SK-MEL-5 (cell line): ENCODE data around the gene MOGAT2. TPM values are rescaled to one million over a fixed set of nuclear protein-coding genes. Genes with fewer than 3 reads are reported as not detected.
A peak's percentile ranks its signal among the peaks of the same experiment; 100 is the strongest.
"Not testable (repeated sequence)": the region's sequence is repeated elsewhere in the genome, so short reads cannot be mapped to it uniquely, and the experiment has no call there.

ENCODE experiments used
- DNase-seq: peaks from one replicate; pipeline ENCODE4 v3.0.0-alpha.2; 2016; ENCODE audit warnings: low read depth, low spot score
- in situ Hi-C: cut with HindIII; loops from 2 replicates; pipeline ENCODE4 v1.10.0; 2016; ENCODE audit warnings: low sequenced_read_pairs, high pct_unique_total_duplicates, low pct_unique_long_range_greater_than_20kb
- total RNA-seq: library from RNA; depleted of rRNA; stranded (reverse); fragments of >200 nt; shearing (Covaris generic); gene quantifications from 2 replicates; pipeline ENCODE4 v1.2.3, GENCODE V29; 2014

MOGAT2 gene
- total RNA-seq, 1 experiment from 2014 or later, result not detected

DNA sequence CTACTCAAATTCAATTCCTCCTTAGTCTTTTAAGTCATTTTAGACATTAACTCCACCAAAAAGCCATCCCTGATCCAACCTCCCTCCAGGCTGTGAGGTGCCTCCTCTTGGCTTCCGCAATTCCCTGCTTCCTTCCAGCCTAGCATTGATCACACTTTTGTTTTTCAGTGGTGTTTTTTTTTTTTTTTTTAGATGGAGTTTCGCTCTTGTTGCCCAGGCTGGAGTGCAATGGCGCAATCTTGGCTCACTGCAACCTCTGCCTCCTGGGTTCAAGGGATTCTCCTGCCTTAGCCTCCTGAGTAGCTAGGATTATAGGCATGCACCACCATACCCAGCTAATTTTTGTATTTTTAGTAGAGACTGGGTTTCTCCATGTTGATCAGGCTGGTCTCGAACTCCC, 25.5 kb downstream of the MOGAT2 start:
- in situ Hi-C loops, DNase-seq: not testable (repeated sequence)

GRCh38 chr11:75743711-75744563, 26.3 kb downstream of the MOGAT2 start:
- no peak for DNase-seq
- in situ Hi-C loops, result no loop called here

GRCh38 chr11:75745807-75746206, 28.2 kb downstream of the MOGAT2 start:
- no peak for DNase-seq
- in situ Hi-C loops, result no loop called here

DNA sequence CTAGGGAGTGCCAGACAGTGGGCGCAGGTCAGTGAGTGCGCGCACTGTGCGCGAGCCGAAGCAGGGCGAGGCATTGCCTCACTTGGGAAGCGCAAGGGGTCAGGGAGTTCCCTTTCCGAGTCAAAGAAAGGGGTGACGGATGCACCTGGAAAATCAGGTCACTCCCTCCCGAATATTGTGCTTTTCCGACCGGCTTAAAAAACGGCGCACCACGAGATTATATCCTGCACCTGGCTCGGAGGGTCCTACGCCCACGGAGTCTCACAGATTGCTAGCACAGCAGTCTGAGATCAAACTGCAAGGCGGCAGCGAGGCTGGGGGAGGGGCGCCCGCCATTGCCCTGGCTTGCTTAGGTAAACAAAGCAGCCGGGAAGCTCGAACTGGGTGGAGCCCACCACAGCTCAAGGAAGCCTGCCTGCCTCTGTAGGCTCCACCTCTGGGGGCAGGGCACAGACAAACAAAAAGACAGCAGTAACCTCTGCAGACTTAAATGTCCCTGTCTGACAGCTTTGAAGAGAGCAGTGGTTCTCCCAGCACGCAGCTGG, 31.2 kb downstream of the MOGAT2 start:
- DNase-seq, in situ Hi-C loops: not testable (repeated sequence)

DNA sequence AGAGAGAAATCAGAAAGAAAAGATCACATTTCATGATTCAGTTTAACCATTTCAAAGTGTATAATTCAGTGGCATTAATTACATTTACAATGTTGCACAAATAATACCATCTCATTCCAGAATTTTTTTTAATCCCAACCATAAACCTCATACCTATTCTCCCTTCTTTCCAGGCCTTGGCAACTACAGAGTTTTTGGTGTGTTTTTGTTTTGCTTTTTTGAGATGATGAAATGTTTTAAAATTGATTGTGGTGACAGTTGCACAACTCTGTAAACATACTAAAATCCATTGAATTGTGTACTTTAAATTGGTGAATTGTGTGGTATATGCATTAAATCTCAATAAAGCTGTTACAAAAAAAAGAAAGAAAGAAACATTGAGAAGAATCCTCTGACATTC, 37.3 kb downstream of the MOGAT2 start:
- in situ Hi-C loops, DNase-seq: not testable (repeated sequence)

- no peak for DNase-seq
- in situ Hi-C loops, result no loop called here
These were observed 40.0 kb downstream of the MOGAT2 start for GRCh38 chr11:75757651-75758050.

DNA sequence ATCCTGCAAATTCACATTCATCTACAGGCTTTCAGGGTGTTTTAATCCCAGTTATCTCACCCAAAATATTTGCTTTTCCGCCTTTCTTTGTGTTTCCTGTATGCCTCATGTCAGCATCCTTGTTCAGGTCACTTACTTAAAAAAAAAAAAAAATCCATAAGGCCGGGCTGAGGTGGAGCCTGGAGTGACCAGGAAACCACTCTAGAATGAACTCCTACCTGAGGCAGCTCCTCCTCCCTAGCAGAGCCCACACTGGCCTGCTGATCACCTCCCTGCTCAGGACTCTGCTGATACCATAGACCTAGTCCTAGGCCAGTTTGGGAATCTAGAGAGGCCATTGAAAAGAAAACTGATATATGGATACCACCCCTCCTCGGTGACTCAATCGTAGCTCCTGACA, 42.2 kb downstream of the MOGAT2 start:
- DNase-seq, result no peak
- in situ Hi-C loops, result no loop called here

DNA sequence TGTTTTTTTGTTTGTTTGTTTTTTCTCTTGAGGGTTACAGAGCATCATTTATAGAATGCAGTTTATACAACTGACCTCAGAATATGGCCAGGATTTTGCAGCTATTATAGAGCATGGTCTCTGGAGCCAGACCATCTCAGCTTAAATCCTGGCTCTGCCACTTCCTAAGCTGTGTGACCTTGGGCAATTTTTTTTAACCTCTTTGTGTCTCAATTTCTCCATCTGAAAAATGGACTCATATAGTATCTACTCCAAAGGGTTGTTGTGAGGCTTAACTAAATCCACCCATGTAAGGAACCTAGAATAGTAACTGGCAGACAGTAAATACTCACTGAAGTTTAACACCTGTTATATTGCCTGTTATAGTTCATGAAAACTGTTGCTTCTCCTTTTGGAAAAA, 42.6 kb downstream of the MOGAT2 start:
- in situ Hi-C loops, result no loop called here
- no peak for DNase-seq

GRCh38 chr11:75760710-75761493, 43.3 kb downstream of the MOGAT2 start:
- in situ Hi-C loops, result no loop called here
- no peak for DNase-seq

GRCh38 chr11:75762158-75762557, 44.5 kb downstream of the MOGAT2 start:
- DNase-seq, result no peak
- in situ Hi-C loops, result no loop called here

GRCh38 chr11:75762885-75763284, 45.2 kb downstream of the MOGAT2 start:
- in situ Hi-C loops, result no loop called here
- DNase-seq, result no peak

- DNase-seq, result no peak
- in situ Hi-C loops, result no loop called here
These were observed 46.2 kb downstream of the MOGAT2 start for GRCh38 chr11:75763846-75764245.

DNA sequence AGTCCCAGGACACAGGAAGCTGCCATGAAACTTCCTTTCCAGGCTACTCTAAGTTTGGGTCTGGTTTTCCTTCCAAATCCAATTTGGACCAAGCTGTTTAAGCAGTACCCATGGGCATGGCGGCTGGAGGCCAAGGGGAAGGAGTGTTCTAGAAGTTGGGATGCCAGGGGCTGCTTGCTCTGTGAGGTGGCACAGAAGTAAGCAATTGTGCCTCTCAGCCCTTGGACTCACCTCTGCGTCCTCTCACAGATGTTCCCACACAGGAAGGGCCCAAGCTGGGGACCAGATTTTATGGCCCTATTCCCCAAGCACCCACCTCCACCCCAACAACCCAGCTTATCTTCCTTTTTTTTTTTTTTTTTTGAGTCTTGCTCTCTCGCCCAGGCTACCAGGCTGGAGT, 47.5 kb downstream of the MOGAT2 start:
- in situ Hi-C loops, result no loop called here
- no peak for DNase-seq

- in situ Hi-C loops, result no loop called here
- DNase-seq, result no peak
These were observed 49.0 kb downstream of the MOGAT2 start for GRCh38 chr11:75766443-75767227.

DNA sequence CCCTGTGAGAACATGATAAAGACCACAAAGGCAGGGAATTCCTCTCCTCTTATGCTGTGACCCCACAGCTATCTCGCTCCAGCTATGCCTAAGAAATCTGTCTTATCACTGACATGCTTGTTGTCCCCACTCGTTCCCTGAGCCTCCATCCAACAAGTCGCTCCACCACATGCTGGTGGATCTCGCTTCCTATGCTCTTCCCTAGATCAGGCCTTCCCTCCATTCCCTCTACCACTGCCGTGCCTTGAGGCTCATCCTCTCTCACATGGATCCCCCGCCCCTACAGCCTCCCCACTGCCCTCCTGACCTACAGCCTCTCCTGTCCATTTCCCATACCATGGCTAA, 49.6 kb downstream of the MOGAT2 start:
- no peak for DNase-seq
- in situ Hi-C loops, result no loop called here

GRCh38 chr11:75767793-75768111, 50.1 kb downstream of the MOGAT2 start:
- DNase-seq, result no peak
- in situ Hi-C loops, result no loop called here

DNA sequence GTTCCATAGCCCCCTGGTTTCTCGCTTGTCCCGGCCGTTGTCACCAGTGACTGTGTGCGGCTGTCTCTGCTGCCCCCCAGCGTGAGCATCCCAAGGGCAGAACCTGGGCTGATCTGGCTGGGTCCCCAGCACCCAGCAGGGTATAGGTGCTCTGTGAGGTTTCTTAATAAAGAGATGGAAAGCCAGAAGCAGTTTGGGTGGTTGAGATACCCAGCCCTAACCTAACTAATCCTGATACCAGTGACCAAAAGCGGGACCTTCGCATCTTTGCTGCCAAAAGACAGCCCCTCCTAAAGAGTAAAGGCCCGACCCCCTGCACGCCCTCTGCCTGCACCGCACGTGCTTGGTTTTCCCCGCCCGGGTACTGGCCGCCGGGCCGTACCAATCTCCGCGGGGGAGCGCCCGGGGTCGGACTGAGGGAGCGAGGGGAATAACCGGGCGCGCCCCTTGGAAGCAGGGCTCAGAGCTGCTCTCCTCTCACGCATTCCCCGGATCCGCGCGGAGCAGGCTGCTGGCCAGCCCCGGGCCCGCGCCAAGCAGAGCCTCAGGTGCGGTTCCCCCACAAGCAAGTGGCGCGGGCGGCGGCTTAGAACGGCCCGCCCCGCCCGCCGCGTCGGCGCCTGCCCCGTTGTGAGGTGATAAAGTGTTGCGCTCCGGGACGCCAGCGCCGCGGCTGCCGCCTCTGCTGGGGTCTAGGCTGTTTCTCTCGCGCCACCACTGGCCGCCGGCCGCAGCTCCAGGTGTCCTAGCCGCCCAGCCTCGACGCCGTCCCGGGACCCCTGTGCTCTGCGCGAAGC, 50.7 kb downstream of the MOGAT2 start, which contains the start of gene DGAT2:
Gene DGAT2, plus strand, starts transcription at position 667 of the 797 bp plus-strand sequence. CDS start 214 bp downstream, outside the sequence.
- in situ Hi-C loops, result no loop called here
- peak; percentile 25 for DNase-seq
